DND-41 (cell line): ENCODE measurements around the gene GPR176.

Experiments
- ATAC-seq: fragments of 200-7000 bp; cut with Tn5 transposase; 3 replicates; pipeline ENCODE4 v1.9.1; 2021; ENCODE audit warnings: low read depth; ENCODE audit not compliant: insufficient read depth
- DNase-seq: peaks from one replicate; pipeline ENCODE4 v3.0.0-alpha.2; 2020
- H2AFZ ChIP-seq: 2 replicates; pipeline ENCODE4 v1.6.0; 2012; ENCODE audit warnings: low read depth, low read length
- H3K27ac ChIP-seq: 2 replicates; pipeline ENCODE4 v1.5.1; 2012; ENCODE audit warnings: low read length, inconsistent platforms
- H3K27me3 ChIP-seq: fragments of 200-600 bp; sonication (generic); 2 replicates; pipeline ENCODE4 v1.6.0; 2012; ENCODE audit warnings: low read length, mild to moderate bottlenecking, inconsistent platforms; ENCODE audit not compliant: insufficient read depth, poor library complexity
- H3K36me3 ChIP-seq: 2 replicates; pipeline ENCODE4 v1.5.1; 2012; ENCODE audit warnings: low read length, inconsistent platforms; ENCODE audit not compliant: insufficient read depth
- H3K4me1 ChIP-seq: 2 replicates; pipeline ENCODE4 v1.5.1; 2012; ENCODE audit warnings: mild to moderate bottlenecking, low read length; ENCODE audit not compliant: insufficient read depth
- H3K4me2 ChIP-seq: 2 replicates; pipeline ENCODE4 v1.6.0; 2012; ENCODE audit warnings: mild to moderate bottlenecking, moderate library complexity, low read length, inconsistent platforms; ENCODE audit not compliant: insufficient read depth
- H3K4me3 ChIP-seq, 2 experiments: fragments of 200-600 bp in 1 of 2; shearing (Covaris generic) in 1 of 2; 2 replicates each; pipeline ENCODE4 v1.5.1; 2012 to 2016; ENCODE audit warnings: inconsistent platforms in 2 of 2, low read length in 2 of 2, mild to moderate bottlenecking in 2 of 2, low read depth in 1 of 2, moderate library complexity in 1 of 2
- H3K79me2 ChIP-seq: 2 replicates; pipeline ENCODE4 v1.6.0; 2012; ENCODE audit warnings: low read length, inconsistent platforms; ENCODE audit not compliant: insufficient read depth
- H3K9ac ChIP-seq: 2 replicates; pipeline ENCODE4 v1.6.0; 2012; ENCODE audit warnings: low read depth, mild to moderate bottlenecking, inconsistent platforms, low read length, moderate library complexity
- H3K9me3 ChIP-seq: 2 replicates; pipeline ENCODE4 v1.5.1; 2012; ENCODE audit warnings: low read length, moderate library complexity, mild to moderate bottlenecking, inconsistent platforms; ENCODE audit not compliant: insufficient read depth, severe bottlenecking
- H4K20me1 ChIP-seq: 2 replicates; pipeline ENCODE4 v1.6.0; 2012; ENCODE audit warnings: low read length; ENCODE audit not compliant: insufficient read depth
- EZH2 ChIP-seq: IDR thresholded peaks from 3 replicates; pipeline ENCODE4 v1.6.1; 2012; ENCODE audit warnings: borderline replicate concordance, low read depth, mild to moderate bottlenecking, moderate library complexity, low read length, inconsistent platforms; ENCODE audit not compliant: severe bottlenecking
- TF ChIP-seq, protein P1 (sequence below): IDR thresholded peaks from 2 replicates; pipeline ENCODE4 v1.5.1; 2012; ENCODE audit warnings: borderline replicate concordance, low read length, moderate library complexity, mild to moderate bottlenecking; ENCODE audit not compliant: poor library complexity, severe bottlenecking; ENCODE audit errors: extremely low read depth

Gene GPR176

DNA sequence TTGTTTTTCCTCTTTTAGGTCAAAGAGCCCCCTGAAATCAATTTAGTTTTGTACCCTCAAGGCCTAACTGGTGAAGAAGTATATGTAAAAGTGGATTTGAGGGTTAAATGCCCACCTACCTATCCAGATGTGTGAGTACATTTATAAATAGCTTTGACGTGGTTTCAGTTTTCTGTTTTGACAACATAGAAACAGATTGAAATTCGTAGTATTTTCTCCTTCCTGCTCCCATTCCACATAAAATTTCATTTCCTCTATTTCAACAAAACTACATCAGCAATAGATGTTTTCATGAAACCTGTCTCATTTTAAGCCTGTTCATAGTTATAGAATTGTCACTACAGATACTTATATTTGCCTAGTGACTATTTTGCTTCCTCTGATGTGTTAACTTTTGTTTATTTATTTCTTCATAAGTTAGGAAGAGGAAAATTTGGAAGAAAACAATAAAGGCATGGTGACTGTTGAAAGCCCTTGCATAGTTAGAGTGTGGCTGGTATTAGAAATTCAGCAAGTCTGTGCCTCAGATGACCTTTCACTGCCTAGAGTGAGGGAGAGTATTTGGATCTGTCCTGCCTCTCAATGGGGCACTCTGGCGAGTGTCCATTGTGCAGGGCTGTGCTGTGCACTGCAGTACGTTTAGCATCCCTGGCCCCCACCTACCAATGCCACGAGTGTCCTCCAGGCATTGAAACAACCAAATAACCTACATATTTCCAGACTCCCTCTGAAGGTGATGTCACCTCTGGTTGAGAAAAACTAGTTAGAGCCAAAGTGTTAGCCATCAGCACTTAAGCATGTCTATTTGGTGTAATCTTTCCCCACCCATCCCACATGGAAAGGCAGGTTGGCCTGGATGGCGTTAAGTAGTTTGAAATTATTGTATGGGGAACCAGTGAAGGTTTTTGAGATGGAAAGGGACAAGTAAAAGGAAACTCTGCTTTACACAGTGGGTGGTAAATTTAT, 19.7 kb upstream of the GPR176 start:
- H3K36me3 ChIP-seq = peaks cover 36% of the 10 kb centered on the region

GRCh38 chr15:39937696-39938095, 17.6 kb upstream of the GPR176 start:
- Histone ChIP-seq H3K9ac (no peak overlapping the region), H3K4me1 (peaks cover 40% of the 10 kb centered on the region), H3K27ac (no peak overlapping the region), H2AFZ (no peak overlapping the region), H3K4me3 (no peak overlapping the region), H3K9me3 (no peaks in the 10 kb centered on the region), H3K27me3 (no peaks in the 10 kb centered on the region), H4K20me1 (no peaks in the 10 kb centered on the region), H3K4me2 (peak overlapping the region; percentile 31; the same call in 1 of the 2 replicates), H3K36me3 (peaks cover 26% of the 10 kb centered on the region), H3K79me2 (peaks cover 31% of the 10 kb centered on the region)
- DNase-seq (no peak), ATAC-seq (no peak)
- no peak for TF ChIP-seq EZH2
- TF ChIP-seq, protein P1, sequence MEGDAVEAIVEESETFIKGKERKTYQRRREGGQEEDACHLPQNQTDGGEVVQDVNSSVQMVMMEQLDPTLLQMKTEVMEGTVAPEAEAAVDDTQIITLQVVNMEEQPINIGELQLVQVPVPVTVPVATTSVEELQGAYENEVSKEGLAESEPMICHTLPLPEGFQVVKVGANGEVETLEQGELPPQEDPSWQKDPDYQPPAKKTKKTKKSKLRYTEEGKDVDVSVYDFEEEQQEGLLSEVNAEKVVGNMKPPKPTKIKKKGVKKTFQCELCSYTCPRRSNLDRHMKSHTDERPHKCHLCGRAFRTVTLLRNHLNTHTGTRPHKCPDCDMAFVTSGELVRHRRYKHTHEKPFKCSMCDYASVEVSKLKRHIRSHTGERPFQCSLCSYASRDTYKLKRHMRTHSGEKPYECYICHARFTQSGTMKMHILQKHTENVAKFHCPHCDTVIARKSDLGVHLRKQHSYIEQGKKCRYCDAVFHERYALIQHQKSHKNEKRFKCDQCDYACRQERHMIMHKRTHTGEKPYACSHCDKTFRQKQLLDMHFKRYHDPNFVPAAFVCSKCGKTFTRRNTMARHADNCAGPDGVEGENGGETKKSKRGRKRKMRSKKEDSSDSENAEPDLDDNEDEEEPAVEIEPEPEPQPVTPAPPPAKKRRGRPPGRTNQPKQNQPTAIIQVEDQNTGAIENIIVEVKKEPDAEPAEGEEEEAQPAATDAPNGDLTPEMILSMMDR = no peak

More for the DNA sequence above, 19.7 kb upstream of the GPR176 start:
- Histone ChIP-seq H2AFZ (no peak overlapping the region), H3K4me1 (peaks cover 24% of the 10 kb centered on the region), H3K4me3 (no peak overlapping the region), H3K9me3 (no peaks in the 10 kb centered on the region), H3K27me3 (no peaks in the 10 kb centered on the region), H3K27ac (no peak overlapping the region), H4K20me1 (no peaks in the 10 kb centered on the region), H3K4me2 (no peak overlapping the region), H3K79me2 (peaks cover 23% of the 10 kb centered on the region), H3K9ac (no peak overlapping the region)
- no peak for DNase-seq
- TF ChIP-seq, protein P1 = no peak
- TF ChIP-seq EZH2 = no peak
- no peak for ATAC-seq

- Histone ChIP-seq H3K36me3 (peaks cover 21% of the 10 kb centered on the region), H3K4me3 (no peak overlapping the region), H3K27ac (no peak overlapping the region), H2AFZ (no peak overlapping the region), H3K27me3 (no peaks in the 10 kb centered on the region), H3K79me2 (peaks cover 31% of the 10 kb centered on the region), H3K4me1 (peaks cover 41% of the 10 kb centered on the region), H4K20me1 (no peaks in the 10 kb centered on the region), H3K4me2 (peak overlapping the region; percentile 70; the same call in 1 of the 2 replicates), H3K9ac (no peak overlapping the region), H3K9me3 (no peaks in the 10 kb centered on the region)
- DNase-seq (no peak), ATAC-seq (no peak)
- TF ChIP-seq EZH2 = no peak
- TF ChIP-seq, protein P1 = no peak
These were observed 16.6 kb upstream of the GPR176 start for GRCh38 chr15:39936681-39937080.
